ENCODE measurements around the gene ILF3. TPM values are rescaled to one million over a fixed set of nuclear protein-coding genes. Genes with fewer than 3 reads are reported as not detected.

Gene ILF3
- total and polyA plus RNA-seq, 10 of the 15 experiments (the other 5 are each of a cell fraction or from before 2014, with no cell fraction given), result 28.1 to 383 (median 176) TPM

DNA sequence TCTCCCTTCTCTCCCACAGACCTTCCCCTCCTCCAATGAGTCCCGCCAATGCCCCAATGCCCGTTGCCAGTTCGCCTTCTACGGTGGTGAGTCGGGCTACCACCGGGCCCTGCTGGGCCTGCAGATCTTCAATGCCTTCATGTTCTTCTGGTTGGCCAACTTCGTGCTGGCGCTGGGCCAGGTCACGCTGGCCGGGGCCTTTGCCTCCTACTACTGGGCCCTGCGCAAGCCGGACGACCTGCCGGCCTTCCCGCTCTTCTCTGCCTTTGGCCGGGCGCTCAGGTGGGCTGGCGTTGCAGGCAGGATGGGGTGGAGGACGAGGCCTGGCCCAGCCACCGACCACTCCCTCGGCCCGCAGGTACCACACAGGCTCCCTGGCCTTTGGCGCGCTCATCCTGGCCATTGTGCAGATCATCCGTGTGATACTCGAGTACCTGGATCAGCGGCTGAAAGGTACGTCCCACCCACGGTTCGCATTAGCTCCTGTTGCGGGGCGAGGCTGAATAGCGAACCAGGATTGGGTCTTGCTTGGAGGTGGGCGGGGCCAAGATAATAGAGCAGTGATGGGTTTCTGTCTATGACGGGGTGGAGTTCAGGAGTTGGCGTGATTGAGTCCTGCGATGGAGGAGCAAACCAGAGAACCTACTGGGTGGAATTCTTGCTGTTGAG lies 17.7 kb upstream of the ILF3 start:
- no peak for TF ChIP-seq CREM (IDR thresholded peaks at IDR 0.05; ENCODE audit: low read depth)
- no peak for TF ChIP-seq NR2C2 (IDR thresholded peaks at IDR 0.05; ENCODE audit: borderline replicate concordance, control insufficient read depth, insufficient read length, low read depth)
- TF ChIP-seq HDAC2 (IDR thresholded peaks at IDR 0.05), result no peak
- TF ChIP-seq, protein P1, sequence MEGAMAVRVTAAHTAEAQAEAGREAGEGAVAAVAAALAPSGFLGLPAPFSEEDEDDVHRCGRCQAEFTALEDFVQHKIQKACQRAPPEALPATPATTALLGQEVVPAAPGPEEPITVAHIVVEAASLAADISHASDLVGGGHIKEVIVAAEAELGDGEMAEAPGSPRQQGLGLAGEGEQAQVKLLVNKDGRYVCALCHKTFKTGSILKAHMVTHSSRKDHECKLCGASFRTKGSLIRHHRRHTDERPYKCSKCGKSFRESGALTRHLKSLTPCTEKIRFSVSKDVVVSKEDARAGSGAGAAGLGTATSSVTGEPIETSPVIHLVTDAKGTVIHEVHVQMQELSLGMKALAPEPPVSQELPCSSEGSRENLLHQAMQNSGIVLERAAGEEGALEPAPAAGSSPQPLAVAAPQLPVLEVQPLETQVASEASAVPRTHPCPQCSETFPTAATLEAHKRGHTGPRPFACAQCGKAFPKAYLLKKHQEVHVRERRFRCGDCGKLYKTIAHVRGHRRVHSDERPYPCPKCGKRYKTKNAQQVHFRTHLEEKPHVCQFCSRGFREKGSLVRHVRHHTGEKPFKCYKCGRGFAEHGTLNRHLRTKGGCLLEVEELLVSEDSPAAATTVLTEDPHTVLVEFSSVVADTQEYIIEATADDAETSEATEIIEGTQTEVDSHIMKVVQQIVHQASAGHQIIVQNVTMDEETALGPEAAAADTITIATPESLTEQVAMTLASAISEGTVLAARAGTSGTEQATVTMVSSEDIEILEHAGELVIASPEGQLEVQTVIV (IDR thresholded peaks at IDR 0.05; ENCODE audit: borderline replicate concordance, partially characterized antibody), result no peak
- no peak for TF ChIP-seq NFIC (IDR thresholded peaks at IDR 0.05; ENCODE audit: low read depth, low read length)
- TF ChIP-seq PAX5 (IDR thresholded peaks at IDR 0.05; ENCODE audit: borderline replicate concordance, low read depth, low read length), result no peak
- no peak for TF ChIP-seq HDAC6 (IDR thresholded peaks at IDR 0.05; ENCODE audit: unreplicated experiment)
- TF ChIP-seq PML (IDR thresholded peaks at IDR 0.05; ENCODE audit: low read length), result no peak
- TF ChIP-seq NRF1 (conservative IDR thresholded peaks at IDR 0.05; ENCODE audit: low read depth, low read length), result no peak
- TF ChIP-seq ATF7 (IDR thresholded peaks at IDR 0.05; ENCODE audit: low read depth), result no peak
- no peak for TF ChIP-seq SREBF1 (IDR thresholded peaks at IDR 0.05; ENCODE audit: low read length)
- no peak for TF ChIP-seq RELA (IDR thresholded peaks at IDR 0.05; ENCODE audit: borderline replicate concordance, partially characterized antibody)
- TF ChIP-seq NBN (IDR thresholded peaks at IDR 0.05), result no peak
- no peak for TF ChIP-seq YBX1 (IDR thresholded peaks at IDR 0.05)
- no peak for TF ChIP-seq RUNX3 (IDR thresholded peaks at IDR 0.05; ENCODE audit: low read length)
- TF ChIP-seq, protein P2, sequence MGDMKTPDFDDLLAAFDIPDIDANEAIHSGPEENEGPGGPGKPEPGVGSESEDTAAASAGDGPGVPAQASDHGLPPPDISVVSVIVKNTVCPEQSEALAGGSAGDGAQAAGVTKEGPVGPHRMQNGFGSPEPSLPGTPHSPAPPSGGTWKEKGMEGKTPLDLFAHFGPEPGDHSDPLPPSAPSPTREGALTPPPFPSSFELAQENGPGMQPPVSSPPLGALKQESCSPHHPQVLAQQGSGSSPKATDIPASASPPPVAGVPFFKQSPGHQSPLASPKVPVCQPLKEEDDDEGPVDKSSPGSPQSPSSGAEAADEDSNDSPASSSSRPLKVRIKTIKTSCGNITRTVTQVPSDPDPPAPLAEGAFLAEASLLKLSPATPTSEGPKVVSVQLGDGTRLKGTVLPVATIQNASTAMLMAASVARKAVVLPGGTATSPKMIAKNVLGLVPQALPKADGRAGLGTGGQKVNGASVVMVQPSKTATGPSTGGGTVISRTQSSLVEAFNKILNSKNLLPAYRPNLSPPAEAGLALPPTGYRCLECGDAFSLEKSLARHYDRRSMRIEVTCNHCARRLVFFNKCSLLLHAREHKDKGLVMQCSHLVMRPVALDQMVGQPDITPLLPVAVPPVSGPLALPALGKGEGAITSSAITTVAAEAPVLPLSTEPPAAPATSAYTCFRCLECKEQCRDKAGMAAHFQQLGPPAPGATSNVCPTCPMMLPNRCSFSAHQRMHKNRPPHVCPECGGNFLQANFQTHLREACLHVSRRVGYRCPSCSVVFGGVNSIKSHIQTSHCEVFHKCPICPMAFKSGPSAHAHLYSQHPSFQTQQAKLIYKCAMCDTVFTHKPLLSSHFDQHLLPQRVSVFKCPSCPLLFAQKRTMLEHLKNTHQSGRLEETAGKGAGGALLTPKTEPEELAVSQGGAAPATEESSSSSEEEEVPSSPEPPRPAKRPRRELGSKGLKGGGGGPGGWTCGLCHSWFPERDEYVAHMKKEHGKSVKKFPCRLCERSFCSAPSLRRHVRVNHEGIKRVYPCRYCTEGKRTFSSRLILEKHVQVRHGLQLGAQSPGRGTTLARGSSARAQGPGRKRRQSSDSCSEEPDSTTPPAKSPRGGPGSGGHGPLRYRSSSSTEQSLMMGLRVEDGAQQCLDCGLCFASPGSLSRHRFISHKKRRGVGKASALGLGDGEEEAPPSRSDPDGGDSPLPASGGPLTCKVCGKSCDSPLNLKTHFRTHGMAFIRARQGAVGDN (IDR thresholded peaks at IDR 0.05), result no peak
- Histone ChIP-seq H3K4me1 (ENCODE audit: control insufficient read depth, insufficient read depth, low read length) (peaks cover 6% of the 10 kb centered on the region), H3K9ac (ENCODE audit: control insufficient read depth, insufficient read depth, low read length) (no peak overlapping the region), H3K9me3 (replicated peaks; ENCODE audit: control insufficient read depth, insufficient read depth, low read length) (no peaks in the 10 kb centered on the region), H3K4me2 (ENCODE audit: control insufficient read depth, insufficient read depth) (no peak overlapping the region), H3K27ac (ENCODE audit: control insufficient read depth, insufficient read depth) (no peak overlapping the region), H4K20me1 (ENCODE audit: control insufficient read depth, insufficient read depth) (no peaks in the 10 kb centered on the region), H3K4me3 (no peak overlapping the region), H2AFZ (ENCODE audit: control insufficient read depth, low read depth, low read length) (no peak overlapping the region), H3K79me2 (ENCODE audit: control insufficient read depth, insufficient read depth, low read length) (no peaks in the 10 kb centered on the region), H3K36me3 (ENCODE audit: control insufficient read depth in 2 of 2, insufficient read depth in 2 of 2, low read length in 1 of 2) (peaks cover 9 to 25% of the 10 kb centered on the region in 2 experiments; a peak in 3 of 4 replicates), H3K27me3 (replicated peaks in 1 of 2; ENCODE audit: control insufficient read depth in 2 of 2, insufficient read depth in 2 of 2, low read length in 1 of 2) (no peaks in the 10 kb centered on the region)
- ChIA-PET CTCF (no interaction called here), POLR2A (interaction anchor here (0.7 kb wide), 1 partner anchor 8 kb away, joined by 5 read pairs; no protein-coding TSS in a partner anchor), RAD21 (ENCODE audit: unreplicated experiment) (interaction anchor here (1.1 kb wide), 1 partner anchor 55 kb away, joined by 3 read pairs; no protein-coding TSS in a partner anchor), SMC1A (ENCODE audit: uncharacterized antibody, unreplicated experiment) (no interaction called here)
- in situ Hi-C loops (cut with MboI), result no loop called here
- intact Hi-C loops (cut with micrococcal nuclease; ENCODE audit: unreplicated experiment), result no loop called here
- FAIRE-seq (no peak), ATAC-seq (no peak), DNase-seq (ENCODE audit: low read depth, low spot score) (no peak)
- 97% methylated on average over 37 of the region's 37 CpGs for WGBS (ENCODE audit: insufficient coverage, insufficient replicate concordance, low lambda C conversion rate, missing lambda C conversion rate)
- BruUV-seq (replicated peaks), result no TSS peak
